ELR (cell line): Measurements from ENCODE around the gene ZFPL1.
A peak's percentile ranks its signal among the peaks of the same experiment; 100 is the strongest.

Experiments used
- DNase-seq: peaks from one replicate; pipeline ENCODE4 v3.0.0-alpha.2; 2015; ENCODE audit warnings: low read depth

The ZFPL1 gene

GRCh38 chr11:65129649-65130441 is 45.8 kb downstream of the ZFPL1 start:
- no peak for DNase-seq

DNA sequence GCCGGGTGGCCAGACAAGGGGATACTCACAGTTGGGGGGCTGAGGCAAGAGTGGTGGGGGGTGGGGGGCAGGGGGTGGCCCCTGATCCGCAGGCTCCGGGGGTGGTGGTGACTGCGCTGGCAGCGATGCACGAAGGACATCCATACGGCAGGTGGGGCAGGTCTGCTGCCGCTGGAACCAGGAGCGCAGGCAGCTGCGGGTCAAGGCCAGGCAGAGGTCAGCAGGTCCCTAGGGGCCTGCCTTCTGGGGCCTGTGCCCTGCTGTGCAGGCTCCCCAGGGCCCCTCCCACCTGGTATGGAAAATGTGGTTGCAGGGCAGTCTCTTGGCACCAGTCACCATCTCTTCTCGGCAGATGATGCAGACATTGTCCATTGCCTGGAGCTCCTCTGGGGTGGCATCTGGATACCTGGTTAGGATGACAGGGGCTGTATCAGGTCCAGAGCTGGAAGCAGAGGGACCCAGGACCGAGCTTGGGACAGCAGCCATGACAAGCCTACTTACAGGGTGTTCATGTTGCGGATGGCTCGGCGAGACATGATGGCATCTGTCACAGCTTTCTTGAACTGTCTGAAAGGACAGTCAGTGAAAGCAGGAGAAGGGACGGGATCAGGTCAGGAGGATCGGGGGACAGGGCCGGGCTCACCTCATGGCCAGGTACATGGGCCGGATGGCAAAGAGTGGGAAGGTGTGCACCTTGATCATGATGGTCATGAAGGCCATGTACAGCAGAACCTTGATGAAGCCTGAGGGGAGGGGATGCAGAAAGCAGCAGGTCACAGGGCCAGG is 46.8 kb downstream of the ZFPL1 start:
- DNase-seq, result no peak

- DNase-seq, result no peak
Observed at GRCh38 chr11:65131417-65131776, 47.4 kb downstream of the ZFPL1 start.

GRCh38 chr11:65131895-65132237 is 47.8 kb downstream of the ZFPL1 start:
- no peak for DNase-seq

GRCh38 chr11:65132238-65132987 is 48.4 kb downstream of the ZFPL1 start:
- DNase-seq, result no peak

GRCh38 chr11:65132988-65133700 is 49.1 kb downstream of the ZFPL1 start:
- peak; percentile 37 for DNase-seq

DNA sequence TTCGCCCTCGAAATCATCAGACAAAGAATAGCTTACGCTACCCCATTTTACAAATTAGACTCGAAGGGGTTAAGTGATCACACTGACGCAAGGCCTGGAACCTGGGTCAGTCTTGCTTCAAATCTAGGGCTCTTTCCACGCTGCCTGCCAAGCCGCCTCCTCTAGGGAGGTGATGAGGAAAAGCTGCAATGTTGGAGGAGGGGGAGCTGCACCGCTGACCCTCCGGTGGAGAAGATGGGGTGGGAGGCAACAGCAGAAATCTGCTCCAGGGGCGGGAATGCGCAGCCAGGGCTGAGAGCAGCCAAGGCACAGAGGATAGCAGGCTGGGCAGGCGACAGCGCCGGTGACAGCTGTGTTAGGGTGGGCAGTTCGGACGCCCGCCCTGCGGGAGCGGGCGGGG is 49.7 kb downstream of the ZFPL1 start:
- peak; percentile 21 for DNase-seq

DNA sequence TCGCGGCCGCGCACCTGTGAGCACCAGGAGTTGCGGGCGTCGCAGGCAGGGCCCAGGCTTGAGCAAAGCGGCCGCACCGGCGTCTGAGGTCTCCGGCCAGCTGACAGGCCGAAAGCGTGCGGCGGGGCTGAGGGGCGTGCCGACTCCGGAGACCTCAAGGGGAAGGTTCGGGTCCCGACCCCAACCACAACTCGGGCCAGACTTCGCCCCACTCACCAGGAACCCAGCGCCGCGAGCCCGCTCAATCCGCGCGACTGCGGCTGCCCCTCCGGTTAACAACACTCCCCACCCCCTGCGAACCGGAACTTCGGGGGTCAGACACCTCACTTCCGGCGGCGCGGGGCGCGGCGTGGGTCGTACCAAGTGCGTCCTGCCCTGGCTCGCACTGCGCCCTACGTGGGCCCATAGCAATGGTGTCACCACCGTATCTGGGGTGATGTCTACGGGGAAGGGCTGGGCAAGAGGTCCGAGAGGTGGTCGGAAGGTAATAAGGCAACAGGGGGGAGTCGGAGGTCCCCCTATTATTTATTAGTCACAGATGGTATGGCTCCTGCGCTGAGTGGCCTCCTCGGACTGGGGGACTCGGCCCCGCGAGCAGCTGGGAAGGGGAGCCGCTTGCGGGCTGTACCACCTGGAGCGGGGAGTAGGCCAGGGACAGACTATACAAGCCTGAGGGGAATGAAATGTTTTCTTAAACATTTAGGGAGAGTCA is 50.4 kb downstream of the ZFPL1 start, which contains the start of gene SYVN1:
SYVN1 (minus strand) TSS at position 280 of the 712 bp plus-strand sequence. CDS start 918 bp downstream, outside the sequence.
- DNase-seq, result peak; percentile 90

GRCh38 chr11:65134952-65135632 is 51.1 kb downstream of the ZFPL1 start:
- peak; percentile 98 for DNase-seq

GRCh38 chr11:65135633-65136145 is 51.7 kb downstream of the ZFPL1 start:
- DNase-seq, result no peak

DNA sequence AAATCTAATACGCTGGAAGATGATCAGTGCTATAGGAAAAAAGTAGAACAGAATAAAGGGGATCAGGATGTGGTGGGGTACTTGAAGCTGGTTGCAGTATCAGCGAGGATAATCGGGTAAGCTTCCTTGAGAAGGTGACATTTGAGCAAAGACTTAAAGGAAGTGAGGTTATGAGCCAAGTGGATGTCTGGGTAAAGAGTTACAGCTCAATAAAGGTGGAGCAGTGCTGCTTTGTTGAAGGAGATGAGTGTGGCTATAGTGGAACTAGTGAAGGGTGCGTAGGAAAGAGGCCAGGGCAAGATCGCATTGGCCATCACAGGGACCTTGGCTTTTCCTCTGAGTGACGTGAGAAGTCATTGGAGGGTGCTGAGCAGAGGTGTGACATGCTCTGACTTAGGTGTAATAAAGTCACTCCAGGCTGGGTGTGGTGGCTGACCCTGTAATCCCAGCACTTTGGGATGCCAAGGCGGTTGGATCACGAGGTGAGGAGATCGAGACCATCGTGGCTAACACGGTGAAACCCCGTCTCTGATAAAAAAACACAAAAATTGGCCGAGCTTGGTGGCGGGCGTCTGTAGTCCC is 52.6 kb downstream of the ZFPL1 start:
- no peak for DNase-seq
